Measurements from ENCODE around the gene HK2. TPM values are rescaled to one million over a fixed set of nuclear protein-coding genes. Genes with fewer than 3 reads are reported as not detected.

The HK2 gene
- total RNA-seq, 4 donors from 2014 or later: 9.3 to 24.4 (median 15.1) TPM

GRCh38 chr2:74845217-74845751 lies 11.4 kb downstream of the HK2 start:
- H3K27me3 ChIP-seq: no peaks in the 10 kb centered on the region
- peak; percentile 89 to 90 for DNase-seq (ENCODE audit: low spot score in 2 of 2)
- H3K9me3 ChIP-seq: no peaks in the 10 kb centered on the region
- no peak overlapping the region for H3K4me3 ChIP-seq
- no peak for TF ChIP-seq CTCF (IDR thresholded peaks at IDR 0.05)
- peak in 1 of 3 donors; percentile 34 for TF ChIP-seq POLR2AphosphoS5 (IDR thresholded peaks at IDR 0.05)
- peaks cover 75% of the 10 kb centered on the region for H3K4me1 ChIP-seq
- peak overlapping the region; percentile 75 for H3K27ac ChIP-seq
- WGBS: 0% methylated on average over 2 of the region's 8 CpGs
- no peaks in the 10 kb centered on the region for H3K36me3 ChIP-seq

GRCh38 chr2:74845991-74846390 lies 12.1 kb downstream of the HK2 start:
- no peak for DNase-seq (ENCODE audit: low spot score in 2 of 2)
- H3K4me1 ChIP-seq: peaks cover 77% of the 10 kb centered on the region
- TF ChIP-seq CTCF (IDR thresholded peaks at IDR 0.05): no peak
- TF ChIP-seq POLR2AphosphoS5 (IDR thresholded peaks at IDR 0.05): no peak
- no peak for TF ChIP-seq POLR2A (IDR thresholded peaks at IDR 0.05)
- TF ChIP-seq EP300 (IDR thresholded peaks at IDR 0.05): no peak
- H3K4me3 ChIP-seq: no peak overlapping the region
- WGBS: 30% methylated on average over 2 of the region's 2 CpGs
- no peaks in the 10 kb centered on the region for H3K9me3 ChIP-seq
- H3K36me3 ChIP-seq: no peaks in the 10 kb centered on the region
- no peaks in the 10 kb centered on the region for H3K27me3 ChIP-seq
- H3K27ac ChIP-seq: peak overlapping the region; percentile 75

GRCh38 chr2:74846481-74846880 lies 12.6 kb downstream of the HK2 start:
- peak overlapping the region; percentile 75 for H3K27ac ChIP-seq
- H3K27me3 ChIP-seq: no peaks in the 10 kb centered on the region
- no peak for DNase-seq (ENCODE audit: low spot score in 2 of 2)
- H3K4me3 ChIP-seq: no peak overlapping the region
- TF ChIP-seq POLR2AphosphoS5 (IDR thresholded peaks at IDR 0.05) (no peak), CTCF (IDR thresholded peaks at IDR 0.05) (no peak), EP300 (IDR thresholded peaks at IDR 0.05) (no peak), POLR2A (IDR thresholded peaks at IDR 0.05) (no peak)
- H3K9me3 ChIP-seq: no peaks in the 10 kb centered on the region
- H3K36me3 ChIP-seq: no peaks in the 10 kb centered on the region
- 97% methylated on average over 2 of the region's 2 CpGs for WGBS
- peaks cover 79% of the 10 kb centered on the region for H3K4me1 ChIP-seq

- TF ChIP-seq POLR2AphosphoS5 (IDR thresholded peaks at IDR 0.05) (no peak), EP300 (IDR thresholded peaks at IDR 0.05) (no peak), POLR2A (IDR thresholded peaks at IDR 0.05) (no peak), CTCF (IDR thresholded peaks at IDR 0.05) (no peak)
- Histone ChIP-seq H3K36me3 (no peaks in the 10 kb centered on the region), H3K27ac (peak overlapping the region; percentile 75), H3K9me3 (no peaks in the 10 kb centered on the region), H3K4me3 (no peak overlapping the region), H3K4me1 (peaks cover 79% of the 10 kb centered on the region), H3K27me3 (no peaks in the 10 kb centered on the region)
- DNase-seq (ENCODE audit: low spot score in 2 of 2): no peak
- WGBS: 91% methylated on average over 10 of the region's 10 CpGs
Observed at GRCh38 chr2:74847070-74847858, 13.3 kb downstream of the HK2 start.

GRCh38 chr2:74849228-74849892 lies 15.4 kb downstream of the HK2 start:
- DNase-seq (ENCODE audit: low spot score in 2 of 2): no peak
- no peaks in the 10 kb centered on the region for H3K27me3 ChIP-seq
- WGBS: 51% methylated on average over 8 of the region's 8 CpGs
- H3K4me3 ChIP-seq: no peak overlapping the region
- TF ChIP-seq CTCF (IDR thresholded peaks at IDR 0.05) (no peak), POLR2AphosphoS5 (IDR thresholded peaks at IDR 0.05) (no peak), EP300 (IDR thresholded peaks at IDR 0.05) (no peak), POLR2A (IDR thresholded peaks at IDR 0.05) (no peak)
- no peaks in the 10 kb centered on the region for H3K9me3 ChIP-seq
- peaks cover 60% of the 10 kb centered on the region for H3K4me1 ChIP-seq
- H3K36me3 ChIP-seq: no peaks in the 10 kb centered on the region
- peak overlapping the region; percentile 65 for H3K27ac ChIP-seq
